H9 (cell line): ENCODE measurements around the gene SELENOH. TPM values are rescaled to one million over a fixed set of nuclear protein-coding genes. Genes with fewer than 3 reads are reported as not detected.

Experiments used
- DNase-seq: peaks from one replicate; pipeline ENCODE4 v3.0.0-alpha.2; 2017
- H2AFZ ChIP-seq: one replicate; pipeline ENCODE4 v1.6.1; 2013; ENCODE audit warnings: mild to moderate bottlenecking, low read length, control low read depth, moderate library complexity
- H2AK5ac ChIP-seq: 2 replicates; pipeline ENCODE4 v1.6.1; 2013; ENCODE audit warnings: low read length, control low read depth, mixed read lengths; ENCODE audit not compliant: insufficient read length
- H2BK120ac ChIP-seq: one replicate; pipeline ENCODE4 v1.6.1; 2013; ENCODE audit warnings: low read depth, mild to moderate bottlenecking, low read length, control low read depth, inconsistent platforms; ENCODE audit not compliant: poor library complexity, severe bottlenecking
- H2BK12ac ChIP-seq: 2 replicates; pipeline ENCODE4 v1.6.1; 2013; ENCODE audit warnings: low read length, control low read depth, mixed read lengths, low read depth; ENCODE audit not compliant: insufficient read length
- H2BK15ac ChIP-seq: 2 replicates; pipeline ENCODE4 v1.6.1; 2013; ENCODE audit warnings: low read depth, low read length, control low read depth
- H2BK20ac ChIP-seq: one replicate; pipeline ENCODE4 v1.6.1; 2013; ENCODE audit warnings: low read depth, mild to moderate bottlenecking, low read length, control low read depth, inconsistent platforms; ENCODE audit not compliant: poor library complexity, severe bottlenecking
- H2BK5ac ChIP-seq: 2 replicates; pipeline ENCODE4 v1.6.1; 2013; ENCODE audit warnings: low read length, control low read depth, mixed read lengths; ENCODE audit not compliant: insufficient read length
- H3K14ac ChIP-seq: 2 replicates; pipeline ENCODE4 v1.6.1; 2013; ENCODE audit warnings: low read length, control low read depth; ENCODE audit not compliant: insufficient read depth
- H3K18ac ChIP-seq: 2 replicates; pipeline ENCODE4 v1.6.1; 2013; ENCODE audit warnings: low read depth, mild to moderate bottlenecking, mixed read lengths, low read length, control low read depth; ENCODE audit not compliant: insufficient read length
- H3K23ac ChIP-seq: 2 replicates; pipeline ENCODE4 v1.6.1; 2013; ENCODE audit warnings: low read length, control low read depth, mixed read lengths, low read depth; ENCODE audit not compliant: insufficient read length
- H3K23me2 ChIP-seq: 2 replicates; pipeline ENCODE4 v1.6.1; 2013; ENCODE audit warnings: low read depth, mild to moderate bottlenecking, mixed read lengths, low read length, control low read depth; ENCODE audit not compliant: insufficient read length, poor library complexity, severe bottlenecking
- H3K27ac ChIP-seq: 2 replicates; pipeline ENCODE4 v1.5.1; 2013; ENCODE audit warnings: low read length, control low read depth, mixed read lengths, low read depth; ENCODE audit not compliant: insufficient read length
- H3K27me3 ChIP-seq: 2 replicates; pipeline ENCODE4 v1.6.1; 2013; ENCODE audit warnings: low read length, control low read depth, inconsistent platforms; ENCODE audit not compliant: insufficient read depth
- H3K4ac ChIP-seq: 2 replicates; pipeline ENCODE4 v1.6.1; 2013; ENCODE audit warnings: low read depth, mild to moderate bottlenecking, control low read depth, inconsistent platforms, low read length, moderate library complexity
- H3K4me1 ChIP-seq: 2 replicates; pipeline ENCODE4 v1.6.1; 2013; ENCODE audit warnings: low read length, control low read depth, inconsistent platforms; ENCODE audit not compliant: insufficient read depth
- H3K4me2 ChIP-seq: 2 replicates; pipeline ENCODE4 v1.6.1; 2013; ENCODE audit warnings: low read length, control low read depth, mixed read lengths; ENCODE audit not compliant: insufficient read length, insufficient read depth
- H3K56ac ChIP-seq: 2 replicates; pipeline ENCODE4 v1.6.1; 2013; ENCODE audit warnings: low read depth, mild to moderate bottlenecking, mixed read lengths, low read length, control low read depth; ENCODE audit not compliant: insufficient read length
- H3K79me1 ChIP-seq: 2 replicates; pipeline ENCODE4 v1.6.1; 2013; ENCODE audit warnings: low read depth, mild to moderate bottlenecking, moderate library complexity, low read length, control low read depth, inconsistent platforms; ENCODE audit not compliant: insufficient read depth, poor library complexity, severe bottlenecking
- H3K79me2 ChIP-seq: 2 replicates; pipeline ENCODE4 v1.6.1; 2013; ENCODE audit warnings: low read length, control low read depth, inconsistent platforms; ENCODE audit not compliant: insufficient read depth
- H3K9ac ChIP-seq: 2 replicates; pipeline ENCODE4 v1.6.1; 2013; ENCODE audit warnings: low read length, control low read depth, mixed read lengths; ENCODE audit not compliant: insufficient read length; ENCODE audit errors: extremely low read depth
- H3K9me3 ChIP-seq: one replicate; pipeline ENCODE4 v1.6.1; 2013; ENCODE audit warnings: low read depth, low read length, inconsistent platforms; ENCODE audit not compliant: control insufficient read depth
- H3T11ph ChIP-seq: one replicate; pipeline ENCODE4 v1.6.1; 2013; ENCODE audit warnings: mild to moderate bottlenecking, low read length, control low read depth, inconsistent platforms
- H4K20me1 ChIP-seq: one replicate; pipeline ENCODE4 v1.6.1; 2013; ENCODE audit not compliant: control insufficient read depth, insufficient read length, insufficient read depth
- H4K5ac ChIP-seq: 2 replicates; pipeline ENCODE4 v1.6.1; 2013; ENCODE audit warnings: low read depth, mild to moderate bottlenecking, mixed read lengths, low read length, control low read depth; ENCODE audit not compliant: insufficient read length
- H4K8ac ChIP-seq: replicated peaks from 2 replicates; pipeline ENCODE4 v1.6.1; 2013; ENCODE audit warnings: low read length, control low read depth, mixed read lengths, low read depth; ENCODE audit not compliant: insufficient read length
- H4K91ac ChIP-seq: 2 replicates; pipeline ENCODE4 v1.6.1; 2013; ENCODE audit warnings: low read depth, mild to moderate bottlenecking, moderate library complexity, mixed read lengths, low read length, control low read depth; ENCODE audit not compliant: insufficient read length
- H3K27ac Mint-ChIP-seq, 3 experiments: 2 replicates in 2 of 3; 3 replicates in 1 of 3; pipeline ENCODE4 v1.8.0; 2020 to 2021; ENCODE audit warnings: mixed read lengths in 3 of 3, mild to moderate bottlenecking in 1 of 3, moderate library complexity in 1 of 3
- H3K27me3 Mint-ChIP-seq: 2 replicates; pipeline ENCODE4 v1.8.0; 2021; ENCODE audit warnings: low read depth, mild to moderate bottlenecking, moderate library complexity, mixed read lengths
- H3K36me3 Mint-ChIP-seq, 3 experiments: 2 replicates in 2 of 3; 3 replicates in 1 of 3; pipeline ENCODE4 v1.8.0; 2020 to 2021; ENCODE audit warnings: low read depth in 3 of 3, mixed read lengths in 3 of 3; ENCODE audit not compliant: insufficient read depth in 1 of 3
- H3K4me1 Mint-ChIP-seq, 2 experiments: 2 replicates each; pipeline ENCODE4 v1.8.0; 2020; ENCODE audit warnings: mixed read lengths in 2 of 2
- H3K4me3 Mint-ChIP-seq, 2 experiments: 2 replicates in 1 of 2; 3 replicates in 1 of 2; pipeline ENCODE4 v1.8.0; 2020 to 2021; ENCODE audit warnings: mild to moderate bottlenecking in 2 of 2, mixed read lengths in 2 of 2, moderate library complexity in 1 of 2
- H3K9me3 Mint-ChIP-seq, 2 experiments: 2 replicates in 1 of 2; 3 replicates in 1 of 2; pipeline ENCODE4 v1.8.0; 2020; ENCODE audit warnings: mild to moderate bottlenecking in 2 of 2, mixed read lengths in 2 of 2, moderate library complexity in 1 of 2
- WGBS: extraction: QIAGEN DNeasy Blood & Tissue Kit; methylation state at CpG from one replicate; pipeline ENCODE4 v1.1.7; 2013; ENCODE audit warnings: missing lambda C conversion rate, low lambda C conversion rate, mixed read lengths; ENCODE audit not compliant: insufficient read length; ENCODE audit errors: extremely low coverage; 5-methylcytosine and 5-hydroxymethylcytosine counted together
- total RNA-seq: library from RNA; stranded (reverse); gene quantifications from 2 replicates; pipeline ENCODE4 v1.2.1, GENCODE V29; 2021
- TF ChIP-seq, protein P1 (sequence below): fragments of 200-600 bp; sonication (generic); conservative IDR thresholded peaks from 3 replicates; pipeline ENCODE4 v1.8.0; 2021; ENCODE audit warnings: antibody characterized with exemption, mild to moderate bottlenecking

Gene SELENOH
- total RNA-seq, 1 experiment from 2014 or later, result 251 TPM

GRCh38 chr11:57785072-57785471, 43.8 kb downstream of the SELENOH start:
- Mint-ChIP-seq H3K27ac (peak overlapping the region in 2 of 3 experiments; percentile 61; a peak in 2 of 7 replicates), H3K36me3 (peaks cover 0 to 20% (median 12%) of the 10 kb centered on the region in 3 experiments), H3K27me3 (no peaks in the 10 kb centered on the region), H3K9me3 (no peaks in the 10 kb centered on the region), H3K4me1 (peaks cover 58% of the 10 kb centered on the region in 2 experiments), H3K4me3 (no peak overlapping the region)
- H4K5ac ChIP-seq, result no peak overlapping the region
- no peaks in the 10 kb centered on the region for H3K27me3 ChIP-seq
- H3K4me1 ChIP-seq, result peaks cover 11% of the 10 kb centered on the region
- H3T11ph ChIP-seq, result no peak overlapping the region
- H3K9me3 ChIP-seq, result no peaks in the 10 kb centered on the region
- H3K4me2 ChIP-seq, result no peak overlapping the region
- H3K23ac ChIP-seq, result no peak overlapping the region
- no peak overlapping the region for H2AFZ ChIP-seq
- no peaks in the 10 kb centered on the region for H3K23me2 ChIP-seq
- H2BK20ac ChIP-seq, result no peak overlapping the region
- no peak overlapping the region for H3K14ac ChIP-seq
- no peak overlapping the region for H3K4ac ChIP-seq
- H4K20me1 ChIP-seq, result no peaks in the 10 kb centered on the region
- no peak overlapping the region for H2AK5ac ChIP-seq
- no peak for DNase-seq
- no peak overlapping the region for H2BK12ac ChIP-seq
- no peak overlapping the region for H4K8ac ChIP-seq
- no peak overlapping the region for H2BK120ac ChIP-seq
- no peak overlapping the region for H2BK5ac ChIP-seq
- no peak overlapping the region for H3K56ac ChIP-seq
- WGBS, result no CpG with 5 or more reads among the region's 2 CpGs
- H3K27ac ChIP-seq, result no peak overlapping the region
- no peak overlapping the region for H3K9ac ChIP-seq
- peaks cover 37% of the 10 kb centered on the region; the same call in 1 of the 2 replicates for H3K79me2 ChIP-seq
- H2BK15ac ChIP-seq, result no peak overlapping the region
- TF ChIP-seq, protein P1, sequence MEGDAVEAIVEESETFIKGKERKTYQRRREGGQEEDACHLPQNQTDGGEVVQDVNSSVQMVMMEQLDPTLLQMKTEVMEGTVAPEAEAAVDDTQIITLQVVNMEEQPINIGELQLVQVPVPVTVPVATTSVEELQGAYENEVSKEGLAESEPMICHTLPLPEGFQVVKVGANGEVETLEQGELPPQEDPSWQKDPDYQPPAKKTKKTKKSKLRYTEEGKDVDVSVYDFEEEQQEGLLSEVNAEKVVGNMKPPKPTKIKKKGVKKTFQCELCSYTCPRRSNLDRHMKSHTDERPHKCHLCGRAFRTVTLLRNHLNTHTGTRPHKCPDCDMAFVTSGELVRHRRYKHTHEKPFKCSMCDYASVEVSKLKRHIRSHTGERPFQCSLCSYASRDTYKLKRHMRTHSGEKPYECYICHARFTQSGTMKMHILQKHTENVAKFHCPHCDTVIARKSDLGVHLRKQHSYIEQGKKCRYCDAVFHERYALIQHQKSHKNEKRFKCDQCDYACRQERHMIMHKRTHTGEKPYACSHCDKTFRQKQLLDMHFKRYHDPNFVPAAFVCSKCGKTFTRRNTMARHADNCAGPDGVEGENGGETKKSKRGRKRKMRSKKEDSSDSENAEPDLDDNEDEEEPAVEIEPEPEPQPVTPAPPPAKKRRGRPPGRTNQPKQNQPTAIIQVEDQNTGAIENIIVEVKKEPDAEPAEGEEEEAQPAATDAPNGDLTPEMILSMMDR, result no peak
- H4K91ac ChIP-seq, result no peak overlapping the region
- H3K79me1 ChIP-seq, result peaks cover 9% of the 10 kb centered on the region
- no peak overlapping the region for H3K18ac ChIP-seq
